ENCODE measurements around the gene SLC9A6. TPM values are rescaled to one million over a fixed set of nuclear protein-coding genes. Genes with fewer than 3 reads are reported as not detected.

SLC9A6 gene
- total RNA-seq, 1 donor from 2014 or later, result 15.4 TPM

Other genes starting within 250 kb of the SLC9A6 start
- not detected for gene CT45A3, start 217.2 kb upstream of the SLC9A6 start, total RNA-seq
- gene CT45A5, start 199.9 kb upstream of the SLC9A6 start, total RNA-seq, result not detected
- not detected for gene CT45A6, start 182.6 kb upstream of the SLC9A6 start, total RNA-seq
- gene CT45A2, start 165.4 kb upstream of the SLC9A6 start, total RNA-seq, result not detected
- gene CT45A7, start 148.2 kb upstream of the SLC9A6 start, total RNA-seq, result not detected
- gene CT45A8, start 130.9 kb upstream of the SLC9A6 start, total RNA-seq, result not detected
- gene CT45A9, start 113.6 kb upstream of the SLC9A6 start, total RNA-seq, result not detected
- not detected for gene CT45A10, start 92.0 kb upstream of the SLC9A6 start, total RNA-seq
- gene SAGE1, start 91.7 kb upstream of the SLC9A6 start, total RNA-seq, result not detected
- gene MMGT1, start 11.4 kb upstream of the SLC9A6 start, total RNA-seq, result 22.4 TPM
- 1,876 TPM for gene FHL1, start 162.1 kb downstream of the SLC9A6 start, total RNA-seq

All from Right ventricle myocardium inferior (tissue), 1 donor.